GM12892 (cell line): ENCODE measurements around the gene COL20A1.

Source experiments
- POLR2A ChIP-seq: IDR thresholded peaks from 2 replicates; pipeline ENCODE4 v1.6.1; 2011; ENCODE audit warnings: low read depth, low read length, control low read depth
- POLR2AphosphoS5 ChIP-seq: IDR thresholded peaks from 2 replicates; pipeline ENCODE4 v1.6.1; 2011; ENCODE audit warnings: low read depth, low read length, control low read depth
- TAF1 ChIP-seq: IDR thresholded peaks from 2 replicates; pipeline ENCODE4 v1.6.1; 2011; ENCODE audit warnings: low read depth, mild to moderate bottlenecking, control low read depth, low read length, borderline replicate concordance

- TF ChIP-seq POLR2A (no peak), TAF1 (no peak), POLR2AphosphoS5 (no peak)
Measured at GRCh38 chr20:63382551-63383300, 89.7 kb downstream of the COL20A1 start.
